ENCODE results near the gene FADS2.

Gene FADS2

DNA sequence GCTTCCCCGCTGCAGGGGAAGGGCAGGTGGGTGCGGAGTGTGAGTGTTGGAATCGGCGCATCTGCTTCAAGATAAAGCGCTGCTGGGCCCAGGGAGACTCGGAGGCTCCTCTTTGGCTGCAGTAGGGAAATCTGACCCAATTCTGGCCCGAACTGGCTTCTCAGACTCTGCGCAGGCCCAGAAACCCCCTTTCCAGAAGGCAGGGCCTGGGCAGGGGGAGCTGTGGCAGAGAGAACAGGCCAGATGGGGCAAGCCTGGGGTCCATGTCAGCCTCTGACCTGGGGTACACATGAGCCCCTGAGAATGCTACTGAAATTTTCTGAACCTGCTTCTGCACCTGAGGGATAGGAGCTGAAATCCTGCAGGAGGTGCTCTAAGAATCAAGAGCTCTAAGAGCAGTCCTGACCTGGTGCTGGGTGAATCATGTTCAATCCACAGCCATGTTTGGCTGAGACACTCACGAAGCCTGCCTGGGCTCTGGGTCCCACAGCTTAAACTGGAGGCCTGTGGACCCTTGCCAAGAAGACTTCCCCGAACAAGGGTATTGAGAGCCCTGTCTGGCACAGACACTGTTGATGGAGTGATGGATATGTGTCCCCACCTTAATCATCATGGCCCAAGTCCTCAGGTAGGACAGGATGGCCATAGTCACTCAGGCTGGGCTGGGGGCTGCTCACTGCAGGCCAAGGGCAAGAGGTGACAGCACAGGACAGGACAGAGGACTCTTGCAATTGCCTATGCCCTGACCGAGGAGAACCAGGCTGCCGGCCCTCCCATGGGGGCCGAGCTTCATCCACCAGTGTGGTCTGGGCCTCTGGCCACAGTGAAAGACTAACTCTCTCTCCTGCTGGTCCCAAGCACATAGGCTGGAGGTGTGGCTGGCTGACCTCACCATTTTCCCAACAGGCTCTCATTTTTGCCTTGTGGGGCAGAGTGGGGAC lies 82.4 kb downstream of the FADS2 start:
- DNase-seq: peak; percentile 80

DNA sequence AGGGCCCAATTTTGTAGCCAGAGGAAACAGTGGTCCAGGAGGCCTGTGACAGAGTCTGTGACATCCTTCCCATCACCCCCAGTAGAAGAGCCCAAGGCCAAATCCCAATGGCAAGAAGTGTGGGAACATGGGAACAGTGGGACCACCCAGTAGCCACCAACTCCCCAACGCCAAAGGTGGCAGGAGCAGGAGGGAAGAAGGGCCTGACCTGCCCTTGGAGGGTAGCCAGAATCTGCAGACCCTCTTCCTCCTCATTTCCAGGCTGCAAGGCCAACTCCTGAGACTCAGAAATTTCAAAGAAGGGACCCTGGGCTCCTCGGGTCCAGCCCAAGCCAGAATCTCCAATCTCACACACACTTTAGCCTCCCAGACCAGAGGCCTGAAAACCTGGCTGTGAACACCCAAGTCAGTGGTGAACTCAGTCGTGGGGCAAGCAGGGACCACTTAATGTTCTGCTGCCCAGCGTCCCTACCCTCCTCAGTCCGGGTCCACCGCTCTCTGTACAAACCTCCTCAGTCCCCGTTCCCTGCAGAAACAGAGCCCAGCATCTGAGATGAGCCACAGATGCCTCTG lies 83.1 kb downstream of the FADS2 start:
- DNase-seq: no peak

DNA sequence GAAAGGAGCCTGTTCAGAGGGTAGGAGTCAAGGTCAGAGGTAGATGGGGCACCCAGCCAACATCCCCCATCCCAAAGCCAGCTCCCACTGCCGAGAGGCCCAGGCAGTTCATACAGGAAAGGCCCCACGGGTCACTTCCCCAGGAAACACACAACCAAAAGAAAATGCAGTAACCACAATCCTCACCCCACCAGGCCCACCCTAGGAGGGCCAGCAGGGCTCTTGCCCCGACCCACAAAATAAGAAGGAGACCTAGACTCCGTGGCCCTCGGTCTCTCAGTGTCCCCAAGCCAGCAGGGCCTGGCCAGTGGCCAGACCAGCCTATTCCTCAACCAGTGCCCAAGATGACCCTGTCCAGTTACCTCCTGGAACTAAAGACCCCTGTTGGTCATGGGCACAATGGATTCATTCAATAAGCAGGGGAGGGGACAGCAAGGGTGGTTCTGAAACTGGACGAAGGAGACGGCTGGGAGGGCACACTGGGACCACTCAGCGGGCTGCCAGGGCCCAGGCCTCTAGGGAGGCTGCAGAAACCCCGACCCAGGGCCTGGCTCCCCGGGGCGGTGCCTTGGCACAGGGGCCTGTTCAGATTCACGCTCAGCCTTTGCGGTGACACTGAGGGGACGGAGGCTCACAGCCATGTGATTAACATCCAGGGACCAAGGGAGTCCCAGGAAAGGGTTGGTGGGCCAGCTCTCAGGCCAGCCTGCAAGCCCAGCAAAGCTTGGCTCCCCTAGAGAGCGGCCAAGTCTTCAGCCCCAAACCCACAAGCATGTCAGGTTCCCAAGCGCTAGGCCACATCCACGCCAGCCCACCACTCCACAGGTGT lies 83.8 kb downstream of the FADS2 start:
- peak; percentile 26 for DNase-seq

DNA sequence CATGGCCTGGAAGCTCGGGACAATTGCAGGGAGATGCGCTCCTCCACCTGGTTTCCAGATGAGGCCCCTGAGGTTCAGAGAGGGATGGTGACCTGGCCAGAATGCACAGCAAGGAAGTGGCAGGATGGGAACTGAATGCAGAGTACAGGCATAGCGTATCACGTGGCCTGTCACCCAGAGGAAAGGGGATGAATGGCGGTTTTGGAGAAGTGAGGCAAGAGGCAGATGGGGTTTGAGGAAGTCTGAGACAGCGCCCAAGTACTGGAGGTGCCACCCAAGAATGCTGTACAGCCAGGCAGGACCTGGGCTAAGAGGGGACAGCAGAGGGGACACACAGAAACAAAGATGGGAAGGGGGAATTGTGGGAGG lies 84.4 kb downstream of the FADS2 start:
- DNase-seq: peak; percentile 53

DNA sequence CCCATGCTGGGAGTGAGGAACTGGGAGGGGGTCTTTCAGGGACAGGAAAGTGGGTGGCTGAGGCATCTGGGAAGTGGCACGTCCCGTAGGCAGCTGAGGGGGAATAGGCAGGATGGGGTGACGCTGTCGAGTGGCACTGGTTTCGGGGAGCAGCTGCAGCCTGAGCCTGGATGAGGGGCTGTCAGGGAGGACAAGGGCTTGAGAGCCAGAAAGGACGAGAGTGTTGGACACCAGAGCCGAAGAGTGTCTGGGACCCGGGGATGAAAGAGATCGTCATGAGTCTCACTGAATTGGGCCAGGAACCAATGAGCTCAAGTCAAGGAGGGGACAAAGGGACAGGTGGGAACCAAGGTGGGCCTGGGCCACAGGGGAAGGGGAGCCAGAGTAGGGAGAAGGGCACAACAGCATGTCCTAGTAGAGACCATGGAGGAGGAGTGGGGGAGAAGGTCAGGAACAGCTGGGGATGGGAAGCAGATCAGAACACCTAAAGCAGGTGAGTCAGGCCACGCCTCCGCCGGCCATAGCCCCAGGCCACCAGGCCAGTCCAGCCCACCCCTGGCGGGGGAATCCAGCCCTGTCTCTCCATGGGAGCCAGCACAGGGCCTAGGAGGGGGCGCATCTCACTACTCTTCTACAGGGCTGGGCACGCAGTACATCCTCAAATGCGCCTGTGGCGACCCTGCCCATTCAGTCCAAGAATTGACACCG lies 85.0 kb downstream of the FADS2 start:
- peak; percentile 18 for DNase-seq

DNA sequence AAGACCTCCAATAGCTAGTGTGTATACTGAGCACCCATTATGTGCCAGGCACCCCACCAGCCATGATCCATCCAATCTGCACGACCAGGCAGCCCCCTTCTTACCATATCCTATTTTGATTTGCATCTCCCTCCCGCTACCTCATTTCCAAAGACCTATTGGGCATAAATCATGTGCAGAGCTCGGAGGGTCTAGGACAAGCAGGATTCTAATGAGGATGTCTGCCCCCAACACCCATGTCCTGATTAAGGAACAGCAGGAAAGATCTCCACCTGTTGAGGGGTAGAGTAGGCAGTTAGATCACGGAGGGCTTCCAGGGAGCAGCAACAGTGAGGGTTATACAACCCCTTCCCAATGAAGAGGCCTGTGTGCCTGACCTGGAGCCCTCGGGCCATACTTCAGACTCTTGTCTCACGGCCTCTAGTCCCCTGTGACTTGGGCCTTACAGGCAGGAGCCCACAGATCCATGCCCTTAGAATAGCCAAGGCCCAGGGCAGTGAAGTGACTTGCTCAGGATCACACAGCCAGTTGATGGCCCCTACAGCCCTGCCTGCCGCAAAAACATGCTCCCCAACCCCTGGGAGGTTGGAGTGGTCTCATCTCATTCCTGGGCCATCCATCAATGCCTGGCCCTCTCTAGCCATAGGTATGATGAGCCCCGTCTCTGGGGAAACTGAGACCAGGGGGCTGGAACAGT lies 85.7 kb downstream of the FADS2 start:
- DNase-seq: no peak

DNA sequence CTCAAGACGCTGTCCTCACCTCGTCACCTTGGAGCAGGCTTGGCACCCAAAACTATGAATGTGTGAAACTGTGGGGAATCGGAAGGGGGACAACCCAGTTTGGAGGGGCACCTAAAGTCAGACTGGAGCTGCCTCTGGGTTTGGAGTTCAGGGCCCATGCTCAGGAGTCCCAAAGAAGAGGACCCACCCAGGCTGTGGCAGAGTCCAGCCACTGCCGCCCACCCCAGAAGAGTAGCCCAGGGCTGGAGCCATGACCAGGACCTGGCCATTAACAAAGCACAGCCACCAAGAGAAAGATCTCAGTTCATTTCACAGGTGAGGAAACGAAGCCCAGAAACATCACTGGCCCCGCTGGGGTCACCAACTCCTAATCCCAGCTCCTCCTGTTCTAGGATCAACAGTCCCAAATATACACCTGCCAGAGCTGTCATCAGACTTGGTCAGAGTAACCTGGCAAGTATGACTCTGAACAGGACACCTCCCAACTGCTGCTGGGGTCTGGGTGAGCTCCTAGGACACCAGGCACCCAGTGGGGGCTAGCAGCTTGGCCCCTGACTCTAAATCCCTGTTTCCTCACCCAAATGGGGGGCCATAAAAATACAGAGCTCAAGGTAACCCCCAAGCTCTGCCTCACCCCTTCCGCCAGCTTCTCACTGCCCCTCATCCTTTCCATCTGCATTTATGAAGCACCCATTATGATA lies 86.5 kb downstream of the FADS2 start:
- DNase-seq: no peak

DNA sequence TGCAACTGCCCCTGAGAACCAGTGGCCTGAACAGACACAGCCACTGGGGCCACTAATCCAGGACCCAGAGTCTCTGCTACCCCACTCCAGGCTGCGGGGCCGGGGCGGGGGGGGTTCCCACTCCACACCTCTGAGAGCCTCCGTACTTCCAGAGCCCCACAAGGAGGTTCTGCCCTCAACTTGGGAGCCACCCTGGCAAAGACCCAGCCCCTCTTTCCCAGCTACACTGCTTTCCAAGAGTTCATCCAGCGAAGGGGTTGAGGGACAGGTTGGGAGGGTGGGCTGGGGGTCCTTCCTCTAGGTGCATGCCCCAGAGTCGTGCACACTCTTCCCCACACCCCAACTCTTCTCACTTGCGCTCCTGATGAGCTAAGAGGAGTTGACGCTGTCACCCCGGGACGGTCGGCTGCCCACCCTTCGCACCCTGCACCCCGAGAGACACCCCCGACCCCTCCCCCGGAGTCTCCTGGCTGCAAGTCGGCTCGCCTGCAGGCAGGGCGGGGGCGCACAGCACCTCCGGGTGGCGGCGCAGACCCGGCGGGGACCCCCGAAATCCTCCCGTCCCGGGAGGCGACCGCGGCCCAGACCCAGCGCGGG lies 88.7 kb downstream of the FADS2 start:
- peak; percentile 62 for DNase-seq
